Muscle of leg (tissue), 11 donors: ENCODE results near the gene NLRP6. TPM values are rescaled to one million over a fixed set of nuclear protein-coding genes. Genes with fewer than 3 reads are reported as not detected.
A peak's percentile ranks its signal among the peaks of the same experiment; 100 is the strongest.
"Not testable (repeated sequence)": the region's sequence is repeated elsewhere in the genome, so short reads cannot be mapped to it uniquely, and the experiment has no call there.

ENCODE experiments used
- DNase-seq: peaks from one replicate; pipeline ENCODE4 v3.0.0; 2013
- H3K27ac ChIP-seq: one replicate; pipeline ENCODE4 v1.5.1; 2013; ENCODE audit warnings: mild to moderate bottlenecking, low read length, control low read depth
- H3K27me3 ChIP-seq: one replicate; pipeline ENCODE4 v1.6.1; 2013; ENCODE audit warnings: low read length; ENCODE audit not compliant: control insufficient read depth, insufficient read depth
- H3K36me3 ChIP-seq: one replicate; pipeline ENCODE4 v1.6.1; 2013; ENCODE audit warnings: low read length; ENCODE audit not compliant: control insufficient read depth, insufficient read depth
- H3K4me1 ChIP-seq: one replicate; pipeline ENCODE4 v1.6.1; 2013; ENCODE audit warnings: low read length; ENCODE audit not compliant: control insufficient read depth, insufficient read depth
- H3K4me3 ChIP-seq: one replicate; pipeline ENCODE4 v1.5.1; 2013; ENCODE audit warnings: low read length, control low read depth
- H3K9me3 ChIP-seq: replicated peaks from 2 replicates; pipeline ENCODE4 v1.6.1; 2013; ENCODE audit warnings: low read depth, low read length; ENCODE audit not compliant: control insufficient read depth
- WGBS: methylation state at CpG from one replicate; pipeline ENCODE4 v1.1.5; 2013; ENCODE audit warnings: missing lambda C conversion rate; ENCODE audit not compliant: insufficient coverage; 5-methylcytosine and 5-hydroxymethylcytosine counted together
- polyA plus RNA-seq, 8 donors: library from polyadenylated mRNA; unstranded; fragments of 120-200 nt; gene quantifications; one replicate each; pipeline versions ENCODE4 v1.2.1 to v1.2.3, GENCODE V29; 2013; ENCODE audit warnings: inconsistent platforms in 1 of 8, low replicate concordance in 1 of 8; ENCODE audit not compliant: insufficient read length in 8 of 8, insufficient read depth in 1 of 8
- total RNA-seq: library from RNA; stranded (reverse); fragments of 120-200 nt; gene quantifications from one replicate; pipeline ENCODE4 v1.2.4, GENCODE V29; 2013

Gene NLRP6
- total and polyA plus RNA-seq, 9 donors, result 0.04 to 1.1 (median 0.07) TPM; not detected in 4

DNA sequence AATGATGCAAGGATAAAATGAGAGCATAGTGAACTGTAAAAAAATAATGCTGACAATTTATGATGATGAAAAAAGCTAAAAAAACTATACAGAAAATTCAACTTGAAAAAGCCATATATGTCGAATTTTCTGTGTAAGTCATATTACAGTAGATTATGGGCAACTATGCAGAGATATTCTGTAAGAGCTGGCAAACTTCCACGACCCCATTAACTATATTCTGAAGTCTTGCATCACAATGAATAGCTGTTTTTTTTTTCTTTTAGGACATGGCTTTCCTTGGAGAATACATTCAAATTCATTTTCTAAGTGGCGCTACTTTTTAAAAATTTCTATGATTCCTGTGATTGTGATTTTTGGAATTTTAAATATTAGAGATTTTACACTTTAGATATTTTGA is 23.0 kb upstream of the NLRP6 start:
- Histone ChIP-seq H3K27me3 (no peaks in the 10 kb centered on the region), H3K9me3 (no peaks in the 10 kb centered on the region), H3K4me1 (peaks cover 4% of the 10 kb centered on the region), H3K4me3 (no peak overlapping the region), H3K27ac (no peak overlapping the region), H3K36me3 (peaks cover 35% of the 10 kb centered on the region)
- WGBS, result no CpG with 5 or more reads among the region's 3 CpGs
- no peak for DNase-seq

DNA sequence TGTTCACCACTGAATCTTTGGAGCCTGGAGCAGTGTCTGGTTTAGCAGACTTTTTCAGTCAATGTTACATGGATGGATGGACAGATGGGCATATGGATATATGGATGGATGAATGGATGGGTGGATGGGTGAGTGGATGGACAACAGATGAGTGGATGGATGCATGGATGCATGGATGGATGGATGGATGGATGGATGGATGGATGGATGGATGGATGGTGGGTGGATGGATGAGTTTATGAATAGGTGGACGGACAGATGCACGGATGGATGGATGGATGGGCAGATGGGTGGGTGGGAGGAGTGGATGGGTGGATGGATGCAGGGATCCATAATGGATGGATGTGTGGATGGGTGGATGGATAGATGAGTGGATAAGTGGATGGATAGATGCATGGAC is 22.4 kb upstream of the NLRP6 start:
- Histone ChIP-seq H3K27ac (no peak overlapping the region), H3K4me1 (peaks cover 4% of the 10 kb centered on the region), H3K27me3 (no peaks in the 10 kb centered on the region), H3K4me3 (no peak overlapping the region), H3K36me3 (peaks cover 29% of the 10 kb centered on the region), H3K9me3 (no peaks in the 10 kb centered on the region)
- 98% methylated on average over 2 of the region's 2 CpGs for WGBS
- DNase-seq, result no peak

DNA sequence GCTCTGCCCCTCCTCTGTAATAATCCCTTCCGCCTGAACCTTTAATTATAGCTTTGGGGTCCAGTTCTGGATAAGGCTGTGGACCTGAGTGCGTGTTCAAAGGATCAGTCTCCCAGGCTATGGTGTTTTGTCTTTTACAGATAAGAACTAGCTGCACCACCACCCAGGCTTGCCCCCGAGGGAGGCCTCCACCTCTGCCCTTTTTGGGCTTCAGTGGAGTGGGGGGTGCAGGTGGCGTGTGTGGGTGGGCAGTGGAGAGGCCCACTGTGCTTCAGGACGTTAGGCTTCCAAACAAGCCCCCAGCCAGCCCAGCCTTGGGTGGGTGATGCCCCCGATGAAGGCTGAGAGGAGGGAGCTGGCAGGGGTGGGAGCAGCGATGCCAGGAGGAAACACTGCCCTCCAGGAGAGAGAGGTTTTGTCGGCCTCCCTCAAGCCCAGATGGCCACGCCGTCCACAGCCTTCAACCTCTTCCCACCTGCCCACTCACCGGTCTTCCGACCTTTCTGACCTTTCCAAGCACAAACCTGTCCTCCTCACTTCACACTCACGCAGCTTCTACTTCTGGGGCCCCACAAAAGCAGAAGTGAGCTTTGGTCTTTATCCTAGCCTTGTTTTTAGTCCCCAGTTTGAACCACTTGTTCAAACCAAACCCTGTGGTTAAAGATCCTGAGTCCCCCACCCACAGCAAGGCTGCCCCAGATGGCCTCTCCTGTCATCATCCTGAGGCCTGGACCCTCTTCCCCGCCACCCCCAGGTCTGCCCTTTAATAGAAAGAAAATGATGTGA is 21.1 kb upstream of the NLRP6 start:
- Histone ChIP-seq H3K4me3 (no peak overlapping the region), H3K36me3 (peaks cover 17% of the 10 kb centered on the region), H3K4me1 (peaks cover 4% of the 10 kb centered on the region), H3K9me3 (no peaks in the 10 kb centered on the region), H3K27ac (no peak overlapping the region), H3K27me3 (no peaks in the 10 kb centered on the region)
- no peak for DNase-seq
- WGBS, result 78% methylated on average over 10 of the region's 14 CpGs

DNA sequence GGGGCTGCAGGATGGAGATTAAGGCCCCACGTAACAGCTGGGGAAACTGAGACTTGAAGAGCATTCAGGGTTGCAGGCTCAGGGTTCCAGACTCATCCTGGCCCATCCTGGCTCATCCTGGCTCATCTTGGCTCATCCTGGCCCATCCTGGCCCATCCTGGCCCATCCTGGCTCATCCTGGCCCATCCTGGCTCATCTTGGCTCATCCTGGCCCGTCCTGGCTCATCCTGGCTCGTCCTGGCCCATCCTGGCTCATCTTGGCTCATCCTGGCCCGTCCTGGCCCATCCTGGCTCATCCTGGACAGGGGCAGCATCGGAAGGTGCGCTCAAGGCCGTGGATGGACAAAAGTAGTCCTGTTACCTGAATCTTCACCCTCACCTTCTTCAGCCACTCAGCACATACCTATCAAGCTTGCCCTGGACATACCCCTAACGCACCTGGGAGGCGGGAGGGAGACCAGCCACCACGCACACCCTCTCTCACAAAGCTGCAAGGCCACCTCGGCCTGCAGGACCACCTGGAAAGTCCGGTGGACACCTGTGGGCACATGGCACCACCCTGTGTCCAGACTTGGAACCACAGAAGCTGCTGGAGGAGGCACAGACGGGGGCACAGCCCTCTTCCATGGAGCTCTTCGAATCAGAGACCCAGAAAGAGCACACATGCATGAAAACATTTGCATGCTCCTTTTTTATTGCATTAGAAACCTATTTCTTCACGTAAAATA is 20.3 kb upstream of the NLRP6 start:
- no peak for DNase-seq
- Histone ChIP-seq H3K4me1 (peaks cover 4% of the 10 kb centered on the region), H3K27me3 (no peaks in the 10 kb centered on the region), H3K4me3 (no peak overlapping the region), H3K36me3 (peaks cover 10% of the 10 kb centered on the region), H3K9me3 (no peaks in the 10 kb centered on the region), H3K27ac (no peak overlapping the region)
- 79% methylated on average over 11 of the region's 15 CpGs for WGBS

DNA sequence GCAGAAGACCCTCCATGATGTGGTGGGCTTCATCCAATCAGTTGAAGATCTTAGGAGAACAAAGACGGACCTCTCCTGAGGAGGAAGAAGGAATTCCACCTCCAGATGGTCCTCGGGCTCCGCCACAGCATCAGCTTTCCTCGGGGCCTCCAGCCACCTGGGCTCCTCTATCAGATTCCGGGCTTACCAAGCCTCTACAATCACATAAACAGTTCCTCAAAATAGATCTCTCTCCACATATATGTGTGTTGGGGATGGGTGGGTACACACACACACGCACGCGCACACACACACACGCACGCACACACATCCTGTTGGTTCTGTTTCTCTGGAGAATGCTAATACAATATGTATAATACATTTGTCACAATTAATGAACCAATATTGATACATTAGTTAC is 18.8 kb upstream of the NLRP6 start:
- H3K36me3 ChIP-seq, result no peaks in the 10 kb centered on the region
- H3K27ac ChIP-seq, result no peak overlapping the region
- WGBS, result 43% methylated on average over 1 of the region's 10 CpGs
- H3K9me3 ChIP-seq, result no peaks in the 10 kb centered on the region
- no peak overlapping the region for H3K4me3 ChIP-seq
- H3K27me3 ChIP-seq, result no peaks in the 10 kb centered on the region
- no peaks in the 10 kb centered on the region for H3K4me1 ChIP-seq
- no peak for DNase-seq

DNA sequence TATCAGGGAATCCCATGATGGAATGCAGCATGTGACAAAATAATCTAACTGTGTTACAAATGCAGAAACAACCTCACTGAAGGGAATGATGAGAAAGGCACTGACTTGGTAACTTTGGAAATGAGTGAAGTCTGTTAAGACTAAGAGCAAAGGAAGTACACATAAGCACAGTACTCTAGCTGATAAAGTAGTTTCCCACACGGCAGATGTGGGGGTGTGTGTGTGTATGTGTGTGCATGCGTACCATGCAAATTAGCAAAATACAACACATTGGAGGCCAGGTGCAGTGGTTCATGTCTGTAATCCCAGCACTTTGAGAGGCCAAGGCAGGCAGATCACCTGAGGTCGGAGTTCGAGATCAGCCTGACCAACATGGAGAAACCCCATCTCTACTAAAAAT is 16.6 kb upstream of the NLRP6 start:
- no peak for DNase-seq
- Histone ChIP-seq H3K4me1 (no peaks in the 10 kb centered on the region), H3K27ac (no peak overlapping the region), H3K27me3 (no peaks in the 10 kb centered on the region), H3K36me3 (no peaks in the 10 kb centered on the region), H3K4me3 (no peak overlapping the region), H3K9me3 (no peaks in the 10 kb centered on the region)
- WGBS, result no CpG with 5 or more reads among the region's 4 CpGs

DNA sequence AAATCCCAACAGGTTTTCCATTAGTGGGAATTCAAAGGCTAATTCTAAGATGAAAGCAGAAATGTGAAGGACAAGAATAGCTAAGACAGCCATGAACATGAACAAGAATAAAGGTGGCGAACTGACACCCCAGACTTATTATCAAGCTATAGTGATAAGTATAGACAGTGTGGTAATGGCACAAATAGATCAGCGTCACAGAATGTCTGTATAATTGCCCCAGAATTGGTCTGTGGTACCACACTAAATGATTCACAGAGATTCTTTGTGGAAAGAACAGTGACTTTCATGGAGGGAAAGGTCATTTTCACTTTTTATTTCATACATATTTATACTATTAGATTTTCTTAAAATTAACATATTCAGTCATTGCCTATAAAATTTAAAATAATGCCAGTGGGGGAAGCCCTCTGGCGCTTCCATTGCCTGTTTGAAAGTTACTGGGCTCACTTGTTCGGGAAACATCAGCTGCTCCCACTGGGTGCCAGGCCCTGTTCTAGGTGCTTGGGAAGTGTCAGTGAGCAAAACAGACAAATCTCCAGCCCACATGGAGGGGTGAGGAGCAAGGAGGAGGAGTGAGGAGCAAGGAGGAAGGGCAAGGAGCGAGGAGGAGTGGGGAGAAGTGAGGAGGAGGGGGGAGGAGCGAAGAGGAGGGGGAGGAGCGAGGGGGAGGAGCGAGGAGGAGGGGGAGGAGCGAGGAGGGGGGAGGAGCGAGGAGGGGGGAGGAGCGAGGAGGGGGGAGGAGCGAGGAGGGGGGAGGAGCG is 11.3 kb upstream of the NLRP6 start:
- no peak overlapping the region for H3K27ac ChIP-seq
- WGBS, result no CpG with 5 or more reads among the region's 13 CpGs

DNA sequence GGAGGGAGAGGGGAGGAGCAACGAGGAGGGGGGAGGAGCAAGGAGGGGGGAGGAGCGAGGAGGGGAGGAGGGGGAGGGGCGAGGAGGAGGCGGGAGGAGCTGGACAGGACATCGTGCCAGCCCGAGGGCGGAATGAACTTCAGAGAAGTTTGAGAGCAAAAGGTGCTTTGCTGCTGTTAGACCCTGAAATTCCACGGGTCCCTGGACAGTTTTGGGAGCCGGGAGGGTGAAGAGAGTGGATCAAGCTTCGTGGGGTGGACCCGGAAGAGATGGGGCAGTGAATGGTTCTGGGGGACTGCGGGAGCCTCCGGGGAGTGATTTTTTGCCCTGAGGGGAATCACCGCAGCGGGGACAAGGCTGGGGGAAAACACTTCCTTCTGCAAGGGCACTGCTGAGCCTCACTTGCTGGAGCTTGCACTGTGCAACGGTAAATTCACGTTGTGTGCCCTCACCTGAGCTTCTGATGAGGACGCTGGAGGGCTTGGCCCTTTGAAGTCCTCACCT is 10.7 kb upstream of the NLRP6 start:
- DNase-seq, result no peak
- no peaks in the 10 kb centered on the region for H3K4me1 ChIP-seq
- peaks cover 29% of the 10 kb centered on the region for H3K27me3 ChIP-seq
- 64% methylated on average over 15 of the region's 18 CpGs for WGBS
- no peaks in the 10 kb centered on the region for H3K36me3 ChIP-seq
- H3K27ac ChIP-seq, result peak overlapping the region; percentile 25
- no peaks in the 10 kb centered on the region for H3K9me3 ChIP-seq
- H3K4me3 ChIP-seq, result peak overlapping the region; percentile 8

More for the DNA sequence above, 11.3 kb upstream of the NLRP6 start:
- no peak for DNase-seq
- Histone ChIP-seq H3K36me3 (no peaks in the 10 kb centered on the region), H3K4me3 (no peak overlapping the region), H3K9me3 (no peaks in the 10 kb centered on the region), H3K4me1 (no peaks in the 10 kb centered on the region), H3K27me3 (peaks cover 23% of the 10 kb centered on the region)

DNA sequence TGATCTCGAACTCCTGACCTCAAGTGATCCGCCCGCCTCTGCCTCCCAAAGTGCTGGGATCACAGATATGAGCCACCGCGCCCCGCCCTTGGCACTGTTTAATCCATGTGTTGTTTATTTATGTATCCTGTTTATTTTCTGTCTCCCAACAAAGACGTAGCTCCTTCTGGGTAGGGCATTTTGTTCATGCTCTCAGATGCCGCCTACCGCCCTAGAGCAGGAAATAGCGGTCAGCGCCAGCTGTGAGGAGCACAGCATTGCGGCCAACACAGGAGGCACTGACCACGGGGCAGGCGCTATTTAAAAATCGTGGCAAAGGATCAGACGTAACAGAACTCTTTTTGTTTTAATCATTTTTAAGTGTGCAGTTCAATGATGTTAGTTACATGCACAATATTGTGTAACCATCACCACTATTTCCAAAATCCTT is 9.5 kb upstream of the NLRP6 start:
- H3K9me3 ChIP-seq, H3K4me1 ChIP-seq, H3K4me3 ChIP-seq, H3K36me3 ChIP-seq: not testable (repeated sequence)
- H3K27me3 ChIP-seq, result peaks cover 36% of the 10 kb centered on the region
- WGBS, result 73% methylated on average over 5 of the region's 16 CpGs
- H3K27ac ChIP-seq, result peak overlapping the region; percentile 84
- DNase-seq, result peak; percentile 71
